Retinal pigment epithelial cell (primary cell): ENCODE results near the gene GABPB2.
A peak's percentile ranks its signal among the peaks of the same experiment; 100 is the strongest.

Experiments used
- DNase-seq: peaks from one replicate; pipeline ENCODE4 v3.0.0-alpha.2; 2010; ENCODE audit warnings: low read depth
- H3K4me3 ChIP-seq: 2 replicates; pipeline ENCODE4 v1.5.1; 2011; ENCODE audit warnings: mild to moderate bottlenecking, low read length, control low read depth, moderate library complexity
- CTCF ChIP-seq: conservative IDR thresholded peaks from 2 replicates; pipeline ENCODE4 v1.5.1; 2011; ENCODE audit warnings: low read depth, low read length, control low read depth, inconsistent platforms

GABPB2 gene

GRCh38 chr1:151037032-151037431 is 33.5 kb upstream of the GABPB2 start:
- no peak for TF ChIP-seq CTCF
- DNase-seq, result no peak
- H3K4me3 ChIP-seq, result no peak overlapping the region

GRCh38 chr1:151039521-151039920 is 31.0 kb upstream of the GABPB2 start:
- DNase-seq, result no peak
- no peak overlapping the region for H3K4me3 ChIP-seq
- no peak for TF ChIP-seq CTCF

GRCh38 chr1:151043163-151043562 is 27.4 kb upstream of the GABPB2 start:
- no peak for DNase-seq
- H3K4me3 ChIP-seq, result no peak overlapping the region
- no peak for TF ChIP-seq CTCF

- H3K4me3 ChIP-seq, result peak within 1 kb of the TSS; percentile 79
- DNase-seq, result no peak
- no peak for TF ChIP-seq CTCF
These were observed 23.0 kb upstream of the GABPB2 start, which contains the start of gene C1orf56 for GRCh38 chr1:151047591-151047924. C1orf56 (plus strand) TSS chr1:151047751; CDS start chr1:151047848, 97 bp downstream.

- peak overlapping the region; percentile 79 for H3K4me3 ChIP-seq
- DNase-seq, result peak; percentile 39
- no peak for TF ChIP-seq CTCF
These were observed 22.5 kb upstream of the GABPB2 start for GRCh38 chr1:151047925-151048644.

GRCh38 chr1:151048645-151049032 is 21.9 kb upstream of the GABPB2 start:
- no peak for DNase-seq
- H3K4me3 ChIP-seq, result peak overlapping the region; percentile 79
- TF ChIP-seq CTCF, result peak; percentile 66

- DNase-seq, result no peak
- no peak overlapping the region for H3K4me3 ChIP-seq
- TF ChIP-seq CTCF, result no peak
These were observed 21.1 kb upstream of the GABPB2 start for GRCh38 chr1:151049458-151049857.
